Neural cell (in vitro differentiated cells): ENCODE results near the gene CXorf66. TPM values are rescaled to one million over a fixed set of nuclear protein-coding genes. Genes with fewer than 3 reads are reported as not detected.

Experiments used
- H2AFZ ChIP-seq: fragments of 200-600, 300-800 bp; sonication (generic), shearing (Covaris generic); 2 replicates; pipeline ENCODE4 v1.6.0; 2014; ENCODE audit warnings: low read depth, mild to moderate bottlenecking, antibody characterized with exemption, low read length, moderate library complexity
- H3F3A ChIP-seq: fragments of 200-600 bp; shearing (Covaris generic); 2 replicates; pipeline ENCODE4 v1.6.1; 2016; ENCODE audit warnings: mild to moderate bottlenecking, moderate library complexity, mixed read lengths, antibody characterized with exemption, low read length; ENCODE audit not compliant: insufficient read depth, poor library complexity, severe bottlenecking
- H3K27ac ChIP-seq: fragments of 200-600, 300-800 bp; sonication (generic), shearing (Covaris generic); 2 replicates; pipeline ENCODE4 v1.5.1; 2014; ENCODE audit warnings: mild to moderate bottlenecking, low read length, moderate library complexity
- H3K27me3 ChIP-seq: fragments of 300-800, 200-600 bp; sonication (generic), shearing (Covaris generic); 2 replicates; pipeline ENCODE4 v1.6.0; 2014; ENCODE audit warnings: mild to moderate bottlenecking, low read depth, low read length, moderate library complexity; ENCODE audit not compliant: insufficient read depth
- H3K36me3 ChIP-seq: fragments of 300-800, 200-600 bp; sonication (generic), shearing (Covaris generic); 2 replicates; pipeline ENCODE4 v1.5.1; 2014; ENCODE audit warnings: mild to moderate bottlenecking, antibody characterized with exemption, low read length, moderate library complexity; ENCODE audit not compliant: insufficient read depth
- H3K4me2 ChIP-seq: fragments of 300-800, 200-600 bp; sonication (generic), shearing (Covaris generic); 2 replicates; pipeline ENCODE4 v1.6.0; 2014; ENCODE audit warnings: mild to moderate bottlenecking, low read length
- H3K4me3 ChIP-seq: fragments of 300-800, 200-600 bp; sonication (generic), shearing (Covaris generic); 2 replicates; pipeline ENCODE4 v1.5.1; 2014; ENCODE audit warnings: mild to moderate bottlenecking, low read length, moderate library complexity
- H3K79me2 ChIP-seq: fragments of 200-600 bp; shearing (Covaris generic); replicated peaks from 2 replicates; pipeline ENCODE4 v1.6.0; 2014; ENCODE audit warnings: mild to moderate bottlenecking, low read length, moderate library complexity; ENCODE audit not compliant: insufficient read depth
- H3K9ac ChIP-seq: fragments of 300-800, 200-600 bp; sonication (generic), shearing (Covaris generic); 2 replicates; pipeline ENCODE4 v1.6.1; 2016; ENCODE audit warnings: mild to moderate bottlenecking, low read length, mixed read lengths
- H3K9me2 ChIP-seq: fragments of 200-600 bp; shearing (Covaris generic); 2 replicates; pipeline ENCODE4 v1.6.1; 2016; ENCODE audit warnings: mild to moderate bottlenecking, low read length, mixed read lengths; ENCODE audit not compliant: insufficient read depth
- H3K9me3 ChIP-seq: fragments of 200-600, 300-800 bp; sonication (generic), shearing (Covaris generic); 2 replicates; pipeline ENCODE4 v1.6.1; 2016; ENCODE audit warnings: mild to moderate bottlenecking, mixed run types, low read length, moderate library complexity, mixed read lengths
- H4K20me1 ChIP-seq: fragments of 200-600 bp; shearing (Covaris generic); 2 replicates; pipeline ENCODE4 v1.6.1; 2016; ENCODE audit warnings: mild to moderate bottlenecking, mixed run types; ENCODE audit not compliant: insufficient read depth
- EP300 ChIP-seq: fragments of 450-650 bp; conservative IDR thresholded peaks from 2 replicates; pipeline ENCODE4 v1.6.1; 2014; ENCODE audit warnings: antibody characterized with exemption, mild to moderate bottlenecking, moderate library complexity; ENCODE audit not compliant: poor library complexity, severe bottlenecking
- EZH2 ChIP-seq: fragments of 200-600, 300-800 bp; shearing (Covaris generic), sonication (generic); IDR thresholded peaks from 2 replicates; pipeline ENCODE4 v1.6.1; 2014; ENCODE audit warnings: antibody characterized with exemption, low read length, borderline replicate concordance, mild to moderate bottlenecking; ENCODE audit not compliant: insufficient read depth, poor library complexity, severe bottlenecking
- MXI1 ChIP-seq: fragments of 450-650 bp; conservative IDR thresholded peaks from 2 replicates; pipeline ENCODE4 v1.6.1; 2014; ENCODE audit warnings: antibody characterized with exemption, mild to moderate bottlenecking; ENCODE audit not compliant: poor library complexity, severe bottlenecking
- POLR2AphosphoS5 ChIP-seq: IDR thresholded peaks from 2 replicates; pipeline ENCODE4 v1.6.1; 2012
- RAD21 ChIP-seq: fragments of 450-650 bp; conservative IDR thresholded peaks from 2 replicates; pipeline ENCODE4 v1.6.1; 2014; ENCODE audit warnings: antibody characterized with exemption, mild to moderate bottlenecking, moderate library complexity
- REST ChIP-seq: IDR thresholded peaks from 2 replicates; pipeline ENCODE4 v1.6.1; 2012; ENCODE audit warnings: borderline replicate concordance
- SMC3 ChIP-seq: fragments of 450-650 bp; conservative IDR thresholded peaks from 2 replicates; pipeline ENCODE4 v1.6.1; 2014; ENCODE audit warnings: antibody characterized with exemption, mild to moderate bottlenecking, moderate library complexity; ENCODE audit not compliant: poor library complexity
- TAF1 ChIP-seq: IDR thresholded peaks from 2 replicates; pipeline ENCODE4 v1.6.1; 2012; ENCODE audit warnings: low read depth
- polyA plus RNA-seq: library from polyadenylated mRNA; depleted of rRNA; stranded (reverse); fragments of >200 nt; gene quantifications from 2 replicates; pipeline ENCODE4 v1.2.3, GENCODE V29; 2014
- TF ChIP-seq, protein P1 (sequence below): fragments of 450-650 bp; IDR thresholded peaks from 2 replicates; pipeline ENCODE4 v1.5.1; 2014; ENCODE audit warnings: antibody characterized with exemption, mild to moderate bottlenecking, moderate library complexity; ENCODE audit not compliant: poor library complexity, severe bottlenecking

The CXorf66 gene
- polyA plus RNA-seq, 1 donor from 2014 or later = not detected

- no peaks in the 10 kb centered on the region for H3F3A ChIP-seq
- H2AFZ ChIP-seq = no peak overlapping the region
- no peak overlapping the region for H3K4me2 ChIP-seq
- no peaks in the 10 kb centered on the region for H3K27me3 ChIP-seq
- peaks cover 3% of the 10 kb centered on the region for H3K79me2 ChIP-seq
- no peak overlapping the region for H3K27ac ChIP-seq
- no peak overlapping the region for H3K9ac ChIP-seq
- no peak for TF ChIP-seq EP300
- H3K36me3 ChIP-seq = no peaks in the 10 kb centered on the region
- H4K20me1 ChIP-seq = no peaks in the 10 kb centered on the region
- no peak overlapping the region for H3K4me3 ChIP-seq
- H3K9me2 ChIP-seq = no peaks in the 10 kb centered on the region
- no peaks in the 10 kb centered on the region for H3K9me3 ChIP-seq
Observed at GRCh38 chrX:139914421-139914820, 50.9 kb downstream of the CXorf66 start.

- H3F3A ChIP-seq = no peaks in the 10 kb centered on the region
- peaks cover 3% of the 10 kb centered on the region for H3K79me2 ChIP-seq
- no peak overlapping the region for H3K4me2 ChIP-seq
- no peak overlapping the region for H3K4me3 ChIP-seq
- H3K9me3 ChIP-seq = no peaks in the 10 kb centered on the region
- H3K9ac ChIP-seq = no peak overlapping the region
- H3K9me2 ChIP-seq = no peaks in the 10 kb centered on the region
- TF ChIP-seq POLR2AphosphoS5 = no peak
- no peak for TF ChIP-seq REST
- TF ChIP-seq SMC3 = no peak
- no peak for TF ChIP-seq RAD21
- no peak for TF ChIP-seq EP300
- no peak for TF ChIP-seq TAF1
- no peak for TF ChIP-seq MXI1
- TF ChIP-seq, protein P1, sequence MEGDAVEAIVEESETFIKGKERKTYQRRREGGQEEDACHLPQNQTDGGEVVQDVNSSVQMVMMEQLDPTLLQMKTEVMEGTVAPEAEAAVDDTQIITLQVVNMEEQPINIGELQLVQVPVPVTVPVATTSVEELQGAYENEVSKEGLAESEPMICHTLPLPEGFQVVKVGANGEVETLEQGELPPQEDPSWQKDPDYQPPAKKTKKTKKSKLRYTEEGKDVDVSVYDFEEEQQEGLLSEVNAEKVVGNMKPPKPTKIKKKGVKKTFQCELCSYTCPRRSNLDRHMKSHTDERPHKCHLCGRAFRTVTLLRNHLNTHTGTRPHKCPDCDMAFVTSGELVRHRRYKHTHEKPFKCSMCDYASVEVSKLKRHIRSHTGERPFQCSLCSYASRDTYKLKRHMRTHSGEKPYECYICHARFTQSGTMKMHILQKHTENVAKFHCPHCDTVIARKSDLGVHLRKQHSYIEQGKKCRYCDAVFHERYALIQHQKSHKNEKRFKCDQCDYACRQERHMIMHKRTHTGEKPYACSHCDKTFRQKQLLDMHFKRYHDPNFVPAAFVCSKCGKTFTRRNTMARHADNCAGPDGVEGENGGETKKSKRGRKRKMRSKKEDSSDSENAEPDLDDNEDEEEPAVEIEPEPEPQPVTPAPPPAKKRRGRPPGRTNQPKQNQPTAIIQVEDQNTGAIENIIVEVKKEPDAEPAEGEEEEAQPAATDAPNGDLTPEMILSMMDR = no peak
- no peak for TF ChIP-seq EZH2
- no peaks in the 10 kb centered on the region for H3K27me3 ChIP-seq
- H4K20me1 ChIP-seq = no peaks in the 10 kb centered on the region
- no peak overlapping the region for H2AFZ ChIP-seq
- no peak overlapping the region for H3K27ac ChIP-seq
- H3K36me3 ChIP-seq = no peaks in the 10 kb centered on the region
Observed at GRCh38 chrX:139909712-139910111, 55.6 kb downstream of the CXorf66 start.

GRCh38 chrX:139907078-139907477 is 58.2 kb downstream of the CXorf66 start:
- Histone ChIP-seq H4K20me1 (no peaks in the 10 kb centered on the region), H3K79me2 (peaks cover 3% of the 10 kb centered on the region)

More at GRCh38 chrX:139907078-139907477, 58.2 kb downstream of the CXorf66 start:
- H3K27me3 ChIP-seq = no peaks in the 10 kb centered on the region
- no peak overlapping the region for H3K4me2 ChIP-seq
- H3K4me3 ChIP-seq = no peak overlapping the region
- H3K27ac ChIP-seq = no peak overlapping the region
- no peaks in the 10 kb centered on the region for H3F3A ChIP-seq
- TF ChIP-seq SMC3 = no peak
- no peak for TF ChIP-seq POLR2AphosphoS5
- TF ChIP-seq TAF1 = no peak
- TF ChIP-seq EP300 = no peak
- no peak for TF ChIP-seq EZH2
- TF ChIP-seq, protein P1 = no peak
- no peak for TF ChIP-seq REST
- TF ChIP-seq MXI1 = no peak
- no peak for TF ChIP-seq RAD21
- H2AFZ ChIP-seq = no peak overlapping the region
- no peaks in the 10 kb centered on the region for H3K9me2 ChIP-seq
- no peaks in the 10 kb centered on the region for H3K36me3 ChIP-seq
- no peaks in the 10 kb centered on the region for H3K9me3 ChIP-seq
- no peak overlapping the region for H3K9ac ChIP-seq
